ENCODE results near the gene PILRB. TPM values are rescaled to one million over a fixed set of nuclear protein-coding genes. Genes with fewer than 3 reads are reported as not detected.
"Not testable (repeated sequence)": the region's sequence is repeated elsewhere in the genome, so short reads cannot be mapped to it uniquely, and the experiment has no call there.

Gene PILRB
- total RNA-seq, 2 donors from 2014 or later = 63.3 to 65.6 TPM

DNA sequence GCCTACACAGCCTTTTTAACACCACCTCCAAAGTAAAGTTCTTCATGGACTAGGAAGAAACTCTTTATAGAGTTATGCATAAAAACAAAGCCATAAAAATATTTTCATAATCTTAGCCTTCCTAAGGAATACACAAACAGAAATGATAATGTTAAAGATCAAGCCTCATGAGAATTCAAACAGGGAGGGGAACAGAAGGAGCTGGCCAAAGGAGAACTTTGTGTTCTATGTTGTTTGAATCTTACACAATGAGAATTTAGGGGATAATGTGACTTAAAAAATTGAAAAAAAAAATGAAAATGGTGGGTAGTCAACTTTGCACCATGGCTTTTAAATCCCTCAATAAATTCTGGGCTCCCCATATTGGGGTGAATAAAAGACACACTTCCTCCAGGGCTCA, 9.1 kb upstream of the PILRB start:
- Histone ChIP-seq H3K27me3 (no peaks in the 10 kb centered on the region), H3K27ac (no peak overlapping the region), H3K4me3 (no peak overlapping the region), H3K9me3 (no peaks in the 10 kb centered on the region), H3K36me3 (replicated peaks in 1 of 2; ENCODE audit: insufficient read depth in 1 of 2, low read depth in 2 of 2) (peaks cover 0 to 33% of the 10 kb centered on the region in 2 donors), H3K4me1 (peaks cover 11% of the 10 kb centered on the region)
- TF ChIP-seq, protein P1, sequence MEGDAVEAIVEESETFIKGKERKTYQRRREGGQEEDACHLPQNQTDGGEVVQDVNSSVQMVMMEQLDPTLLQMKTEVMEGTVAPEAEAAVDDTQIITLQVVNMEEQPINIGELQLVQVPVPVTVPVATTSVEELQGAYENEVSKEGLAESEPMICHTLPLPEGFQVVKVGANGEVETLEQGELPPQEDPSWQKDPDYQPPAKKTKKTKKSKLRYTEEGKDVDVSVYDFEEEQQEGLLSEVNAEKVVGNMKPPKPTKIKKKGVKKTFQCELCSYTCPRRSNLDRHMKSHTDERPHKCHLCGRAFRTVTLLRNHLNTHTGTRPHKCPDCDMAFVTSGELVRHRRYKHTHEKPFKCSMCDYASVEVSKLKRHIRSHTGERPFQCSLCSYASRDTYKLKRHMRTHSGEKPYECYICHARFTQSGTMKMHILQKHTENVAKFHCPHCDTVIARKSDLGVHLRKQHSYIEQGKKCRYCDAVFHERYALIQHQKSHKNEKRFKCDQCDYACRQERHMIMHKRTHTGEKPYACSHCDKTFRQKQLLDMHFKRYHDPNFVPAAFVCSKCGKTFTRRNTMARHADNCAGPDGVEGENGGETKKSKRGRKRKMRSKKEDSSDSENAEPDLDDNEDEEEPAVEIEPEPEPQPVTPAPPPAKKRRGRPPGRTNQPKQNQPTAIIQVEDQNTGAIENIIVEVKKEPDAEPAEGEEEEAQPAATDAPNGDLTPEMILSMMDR (IDR thresholded peaks at IDR 0.05) = no peak
- TF ChIP-seq POLR2A (IDR thresholded peaks at IDR 0.05) = no peak
- DNase-seq (no peak), ATAC-seq (no peak)
- intact Hi-C loops (cut with DNase I) = no loop called here

DNA sequence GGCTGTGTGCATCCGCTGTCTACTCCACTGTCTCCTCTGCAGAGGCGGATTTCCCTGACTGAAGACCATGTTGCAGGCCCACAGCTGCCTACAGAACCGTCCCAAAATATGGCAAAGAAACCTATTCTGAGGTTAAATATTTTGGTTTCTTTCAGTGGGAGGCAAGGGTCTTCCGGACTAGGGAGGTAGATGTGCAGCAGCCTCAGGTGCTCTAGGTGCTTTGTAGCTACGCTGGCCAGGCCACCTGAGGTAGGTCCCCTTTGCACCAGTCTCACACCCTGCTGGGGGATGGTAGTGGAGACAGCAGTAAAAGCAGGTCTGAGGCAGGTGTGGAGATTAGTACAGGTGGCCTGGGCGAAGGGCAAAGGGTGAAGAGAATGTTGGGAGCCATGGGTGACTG, 8.2 kb upstream of the PILRB start:
- no peaks in the 10 kb centered on the region for H3K9me3 ChIP-seq
- H3K27ac ChIP-seq = no peak overlapping the region
- peaks cover 3% of the 10 kb centered on the region for H3K4me1 ChIP-seq
- no peaks in the 10 kb centered on the region for H3K27me3 ChIP-seq
- no peak overlapping the region for H3K4me3 ChIP-seq
- intact Hi-C loops (cut with DNase I) = no loop called here
- TF ChIP-seq, protein P1 (IDR thresholded peaks at IDR 0.05) = no peak
- TF ChIP-seq POLR2A (IDR thresholded peaks at IDR 0.05) = no peak
- ATAC-seq (no peak), DNase-seq (no peak)
- 93 to 100% methylated on average over 4 to 6 of the region's 6 CpGs for WGBS, 2 donors
- peaks cover 0 to 33% of the 10 kb centered on the region in 2 donors for H3K36me3 ChIP-seq (replicated peaks in 1 of 2; ENCODE audit: insufficient read depth in 1 of 2, low read depth in 2 of 2)

GRCh38 chr7:100351657-100352058, 6.3 kb upstream of the PILRB start:
- TF ChIP-seq, protein P1 (IDR thresholded peaks at IDR 0.05) = no peak
- no peak for TF ChIP-seq POLR2A (IDR thresholded peaks at IDR 0.05)
- Histone ChIP-seq H3K9me3 (no peaks in the 10 kb centered on the region), H3K27me3 (no peaks in the 10 kb centered on the region), H3K36me3 (replicated peaks in 1 of 2; ENCODE audit: insufficient read depth in 1 of 2, low read depth in 2 of 2) (peaks cover 6 to 30% of the 10 kb centered on the region in 2 donors), H3K4me3 (no peak overlapping the region), H3K27ac (no peak overlapping the region), H3K4me1 (no peaks in the 10 kb centered on the region)
- ATAC-seq (no peak), DNase-seq (no peak)
- WGBS, 2 donors = 88 to 89% methylated on average over 6 of the region's 6 CpGs
- intact Hi-C loops (cut with DNase I) = no loop called here

DNA sequence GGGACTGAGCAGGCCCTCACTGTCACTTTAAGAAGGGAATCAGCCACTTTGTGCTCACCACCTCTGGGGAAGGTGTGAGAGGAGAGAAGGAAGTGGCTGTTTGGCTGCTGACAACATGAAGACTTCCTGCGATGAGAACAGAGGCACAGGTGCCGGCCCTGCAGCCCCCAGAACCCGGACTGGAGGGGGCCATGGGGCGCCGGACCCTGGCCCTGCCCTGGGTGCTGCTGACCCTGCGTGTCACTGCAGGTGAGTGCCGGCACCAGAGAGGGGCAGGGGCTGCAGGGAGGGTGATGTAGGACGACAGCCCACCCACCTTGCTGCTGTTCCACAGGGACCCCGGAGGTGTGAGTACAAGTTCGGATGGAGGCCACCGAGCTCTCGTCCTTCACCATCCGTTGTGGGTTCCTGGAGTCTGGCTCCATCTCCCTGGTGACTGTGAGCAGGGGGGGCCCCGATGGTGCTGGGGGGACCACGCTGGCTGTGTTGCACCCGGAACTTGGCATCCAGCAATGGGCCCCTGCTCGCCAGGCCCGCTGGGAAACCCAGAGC, 5.6 kb upstream of the PILRB start:
- H3K36me3 ChIP-seq (replicated peaks in 1 of 2; ENCODE audit: insufficient read depth in 1 of 2, low read depth in 2 of 2) = peaks cover 6 to 29% of the 10 kb centered on the region in 2 donors
- H3K27ac ChIP-seq; H3K4me3 ChIP-seq; H3K27me3 ChIP-seq; H3K4me1 ChIP-seq; intact Hi-C loops (cut with DNase I); ATAC-seq; DNase-seq; H3K9me3 ChIP-seq: not testable (repeated sequence)
- 94 to 95% methylated on average over 8 to 16 of the region's 18 CpGs for WGBS, 2 donors

DNA sequence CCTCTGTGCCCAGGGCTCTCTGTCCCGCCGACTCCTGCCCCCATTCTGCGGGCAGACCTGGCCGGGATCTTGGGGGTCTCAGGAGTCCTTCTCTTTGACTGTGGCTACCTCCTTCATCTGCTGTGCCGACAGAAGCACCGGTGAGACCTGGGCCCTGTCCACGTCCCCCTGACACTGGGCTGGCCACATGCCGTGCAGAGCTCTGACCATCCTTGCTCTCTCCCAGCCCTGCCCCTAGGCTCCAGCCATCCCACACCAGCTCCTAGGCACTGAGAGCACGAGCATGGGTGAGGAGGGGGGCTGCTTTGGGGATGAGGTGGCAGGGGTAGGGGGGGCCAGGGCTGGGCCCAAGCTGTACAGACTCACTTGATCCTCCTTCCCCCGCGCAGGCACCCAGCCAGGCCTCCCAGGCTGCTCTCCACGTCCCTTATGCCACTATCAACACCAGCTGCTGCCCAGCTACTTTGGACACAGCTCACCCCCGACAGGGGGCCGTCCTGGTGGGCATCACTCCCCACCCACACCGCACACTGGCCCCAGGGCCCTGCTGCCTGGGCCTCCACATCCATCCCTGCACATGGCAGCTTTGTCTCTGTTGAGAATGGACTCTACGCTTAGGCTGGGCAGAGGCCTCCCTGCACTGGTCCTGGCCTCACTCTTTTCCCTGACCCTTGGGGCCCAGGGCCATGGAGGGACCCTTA, 4.8 kb upstream of the PILRB start:
- Histone ChIP-seq H3K4me3 (no peak overlapping the region), H3K36me3 (replicated peaks in 1 of 2; ENCODE audit: insufficient read depth in 1 of 2, low read depth in 2 of 2) (peaks cover 6 to 24% of the 10 kb centered on the region in 2 donors), H3K9me3 (no peaks in the 10 kb centered on the region), H3K27me3 (no peaks in the 10 kb centered on the region), H3K4me1 (no peaks in the 10 kb centered on the region), H3K27ac (no peak overlapping the region)
- 90 to 91% methylated on average over 12 to 16 of the region's 16 CpGs for WGBS, 2 donors
- ATAC-seq = no peak
- no peak for DNase-seq
- TF ChIP-seq, protein P1 (IDR thresholded peaks at IDR 0.05) = no peak
- no peak for TF ChIP-seq POLR2A (IDR thresholded peaks at IDR 0.05)
- intact Hi-C loops (cut with DNase I) = no loop called here

Data from body of pancreas (tissue), 4 donors.